SIG-M5 (cell line): Measurements from ENCODE around the gene SCGB1A1.
A peak's percentile ranks its signal among the peaks of the same experiment; 100 is the strongest.

Experiments used
- DNase-seq: peaks from one replicate; lab custom pipeline; 2025; lab: John Stamatoyannopoulos, UW

SCGB1A1 gene

DNA sequence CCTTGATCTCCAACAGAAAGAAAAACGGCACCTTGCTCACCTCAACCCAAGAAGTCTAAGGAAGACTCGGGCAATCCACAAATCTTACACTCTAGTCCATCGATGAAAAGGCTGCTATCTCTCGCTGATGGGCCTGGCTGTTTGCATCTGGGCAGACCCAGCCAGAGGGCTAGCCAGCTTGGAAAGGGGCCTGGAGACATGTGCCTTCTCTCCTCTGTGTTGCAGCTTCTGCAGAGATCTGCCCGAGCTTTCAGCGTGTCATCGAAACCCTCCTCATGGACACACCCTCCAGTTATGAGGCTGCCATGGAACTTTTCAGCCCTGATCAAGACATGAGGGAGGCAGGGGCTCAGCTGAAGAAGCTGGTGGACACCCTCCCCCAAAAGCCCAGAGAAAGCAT, 3.2 kb downstream of the SCGB1A1 start:
- DNase-seq: no peak

DNA sequence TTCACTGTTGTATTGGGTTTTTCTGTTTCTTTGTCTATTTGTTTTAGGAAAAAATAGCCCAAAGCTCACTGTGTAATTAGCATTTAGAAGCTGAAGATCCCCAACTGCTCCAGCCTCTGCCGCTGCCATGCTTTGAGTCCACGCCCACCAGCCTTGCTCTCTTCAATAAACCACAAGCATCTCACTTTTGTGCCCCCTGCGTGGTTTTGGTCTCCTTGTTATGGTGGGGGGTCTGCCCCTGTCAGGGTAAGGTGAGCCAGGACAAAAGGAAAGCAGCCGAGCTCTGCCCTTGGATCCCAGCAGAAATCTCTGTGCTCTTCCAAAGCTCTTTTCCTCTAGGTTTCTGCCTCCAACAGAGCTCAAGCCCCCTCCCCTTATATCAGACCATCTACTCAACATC, 4.2 kb downstream of the SCGB1A1 start:
- no peak for DNase-seq

DNA sequence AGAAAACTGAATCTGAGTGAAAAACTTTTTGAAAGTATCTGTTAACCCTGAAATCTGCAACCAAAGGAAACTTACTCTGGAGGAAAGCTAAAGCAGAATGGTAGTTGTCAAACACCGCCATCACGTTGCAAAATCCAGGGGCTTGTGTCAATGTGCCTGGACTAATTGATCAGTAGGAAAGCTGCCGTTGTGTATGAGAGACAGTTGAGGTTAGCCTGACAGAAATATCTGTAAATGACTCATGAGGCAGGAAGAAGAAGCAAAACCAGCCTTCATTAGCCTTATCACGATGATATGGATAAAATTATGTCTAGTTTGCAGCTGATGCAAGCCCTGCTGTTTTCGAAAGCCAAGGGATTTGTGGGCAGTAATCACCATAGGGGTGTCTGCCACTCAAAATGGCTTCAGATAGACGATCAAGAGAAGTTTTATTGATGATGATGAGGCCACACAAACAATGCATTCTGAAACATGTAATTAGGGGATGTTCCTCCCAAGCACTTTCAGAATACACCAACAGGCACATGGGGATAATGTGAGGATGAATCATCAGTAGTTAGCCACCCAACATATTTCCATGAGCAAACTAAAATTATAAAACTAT, 8.9 kb downstream of the SCGB1A1 start:
- peak; percentile 73 for DNase-seq

DNA sequence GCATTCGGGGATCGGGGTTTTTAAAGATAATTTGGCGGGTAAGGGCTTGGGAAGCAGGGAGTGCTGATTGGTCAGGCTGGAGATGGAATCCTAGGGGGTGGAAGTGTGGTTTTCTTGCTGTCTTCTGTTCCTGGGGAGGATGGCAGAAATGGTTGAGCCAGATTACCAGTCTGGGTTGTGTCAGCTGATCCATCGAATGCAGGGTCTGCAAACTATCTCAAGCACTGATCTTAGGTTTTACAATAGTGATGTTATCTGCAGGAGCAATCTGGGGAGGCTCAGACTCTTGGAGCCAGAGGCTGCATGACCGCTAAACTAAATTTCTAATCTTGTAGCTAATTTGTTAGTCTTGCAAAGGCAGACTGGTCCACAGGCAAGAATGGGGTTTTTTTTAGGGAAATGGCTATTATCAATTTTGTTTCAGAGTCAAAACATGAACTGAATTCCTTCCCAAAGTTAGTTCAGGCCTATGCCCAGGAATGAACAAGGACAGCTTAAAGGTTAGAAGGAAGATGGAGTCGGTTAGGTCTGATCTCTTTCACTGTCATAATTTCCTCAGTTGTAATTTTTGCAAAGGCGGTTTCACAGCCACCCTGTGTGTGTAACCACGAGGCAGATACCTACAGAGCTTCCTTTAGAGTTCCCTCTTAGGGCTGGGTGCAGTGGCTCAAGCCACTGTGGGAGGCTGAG, 10.2 kb downstream of the SCGB1A1 start:
- DNase-seq: no peak

- DNase-seq: no peak
Observed at GRCh38 chr11:62430425-62430824, 11.6 kb downstream of the SCGB1A1 start.

- DNase-seq: no peak
Observed at GRCh38 chr11:62431171-62431901, 12.5 kb downstream of the SCGB1A1 start.

- DNase-seq: no peak
Observed at GRCh38 chr11:62432695-62433094, 13.9 kb downstream of the SCGB1A1 start.

- no peak for DNase-seq
Observed at GRCh38 chr11:62433141-62433903, 14.5 kb downstream of the SCGB1A1 start.

- DNase-seq: no peak
Observed at GRCh38 chr11:62433904-62434276, 15.1 kb downstream of the SCGB1A1 start.

- DNase-seq: no peak
Observed at GRCh38 chr11:62435846-62436660, 17.2 kb downstream of the SCGB1A1 start.

- no peak for DNase-seq
Observed at GRCh38 chr11:62437616-62438015, 18.8 kb downstream of the SCGB1A1 start.

- no peak for DNase-seq
Observed at GRCh38 chr11:62438641-62439040, 19.8 kb downstream of the SCGB1A1 start.

- DNase-seq: no peak
Observed at GRCh38 chr11:62439785-62440602, 21.2 kb downstream of the SCGB1A1 start.

DNA sequence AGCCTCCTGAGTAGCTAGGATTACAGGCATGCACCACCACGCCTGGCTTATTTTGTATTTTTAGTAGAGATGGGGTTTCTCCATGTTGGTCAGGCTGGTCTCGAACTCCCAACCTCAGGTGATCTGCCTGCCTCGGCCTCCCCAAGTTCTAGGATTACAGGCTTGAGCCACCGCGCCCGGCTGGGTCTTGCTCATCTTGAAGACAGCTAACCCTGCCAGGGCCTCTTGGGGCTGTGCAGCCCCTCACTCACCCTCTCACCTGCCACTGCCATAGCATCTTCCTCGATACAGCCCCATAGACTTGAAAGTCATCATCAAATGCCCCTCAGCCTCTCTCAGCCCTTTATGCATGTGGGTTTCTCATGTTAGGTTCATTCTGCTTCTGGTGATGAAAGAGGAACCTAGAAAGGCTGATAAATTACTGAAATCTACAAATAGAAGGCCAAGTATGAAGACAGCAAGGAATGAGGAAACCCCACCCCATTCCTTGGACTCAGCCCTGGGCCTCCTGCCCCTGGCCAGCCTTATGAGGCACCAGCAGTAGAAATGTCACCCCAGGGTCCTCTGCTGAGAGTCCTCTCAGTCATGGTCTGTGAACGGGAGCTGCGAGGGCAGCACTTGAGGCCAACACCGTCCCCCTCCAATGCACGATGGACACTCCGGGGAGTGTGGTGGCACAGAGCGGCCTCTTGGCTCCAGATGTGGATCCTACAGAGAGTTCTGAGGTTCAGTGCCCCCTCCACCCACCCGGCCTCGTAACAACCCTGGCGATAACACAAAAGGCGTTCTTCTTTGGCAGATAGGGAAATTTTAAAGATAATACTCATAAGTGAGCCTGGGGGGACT, 24.8 kb downstream of the SCGB1A1 start:
- no peak for DNase-seq

GRCh38 chr11:62444236-62444833, 25.5 kb downstream of the SCGB1A1 start:
- peak; percentile 18 for DNase-seq

- no peak for DNase-seq
Observed at GRCh38 chr11:62444835-62445234, 26.0 kb downstream of the SCGB1A1 start.

DNA sequence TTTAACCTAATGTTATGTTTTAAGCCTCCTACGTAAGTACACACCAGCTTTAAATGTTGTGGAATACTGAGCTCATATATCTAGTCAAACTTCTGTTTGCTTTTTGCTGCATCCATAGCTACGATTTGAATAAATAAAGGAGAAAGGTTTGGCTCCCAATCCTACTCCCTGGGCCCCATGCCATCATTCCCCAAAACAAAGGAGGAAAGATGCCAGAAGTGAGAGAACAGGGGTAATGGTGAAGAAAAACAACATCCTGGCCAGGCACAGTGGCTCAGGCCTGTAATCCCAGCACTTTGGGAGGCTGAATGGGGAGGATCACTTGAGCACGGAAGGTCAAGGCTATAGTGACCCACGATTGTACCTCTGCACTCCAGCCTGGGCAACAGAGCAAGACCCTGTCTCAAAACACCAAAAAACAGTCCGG, 26.5 kb downstream of the SCGB1A1 start:
- no peak for DNase-seq

- no peak for DNase-seq
Observed at GRCh38 chr11:62446091-62446490, 27.3 kb downstream of the SCGB1A1 start.

DNA sequence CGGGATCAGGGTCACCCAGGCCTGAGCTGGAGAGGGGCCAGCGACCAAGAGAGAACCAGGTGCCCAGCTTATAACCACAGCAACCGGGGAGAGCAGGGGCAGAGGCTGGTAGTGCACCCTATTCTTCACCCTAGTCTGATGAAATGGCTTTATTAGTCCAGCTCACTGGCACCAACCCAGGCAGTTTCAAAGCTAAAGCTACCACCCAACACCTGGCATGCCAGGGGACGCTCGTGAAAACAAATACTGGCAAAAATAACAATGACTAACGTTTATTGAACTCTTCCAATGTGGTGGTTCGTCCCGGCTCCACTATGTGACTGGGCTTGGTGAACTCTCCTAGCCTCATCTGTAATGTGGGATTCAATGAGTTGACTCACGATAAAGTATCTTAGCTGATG, 30.6 kb downstream of the SCGB1A1 start:
- no peak for DNase-seq
